NCI-H1694 (cell line): Measurements from ENCODE around the gene CEP120.

Experiments
- DNase-seq: peaks from one replicate; lab custom pipeline; 2025; lab: John Stamatoyannopoulos, UW

The CEP120 gene

GRCh38 chr5:123299136-123299535 lies 124.1 kb downstream of the CEP120 start:
- no peak for DNase-seq

GRCh38 chr5:123298335-123299030 lies 124.7 kb downstream of the CEP120 start:
- no peak for DNase-seq

- DNase-seq = no peak
Observed at GRCh38 chr5:123297866-123298265, 125.3 kb downstream of the CEP120 start.

GRCh38 chr5:123297198-123297831 lies 125.9 kb downstream of the CEP120 start:
- DNase-seq = no peak
